Spleen (tissue), 7 donors: ENCODE data around the gene SRGAP1.

Experiments
- CTCF ChIP-seq, 11 experiments: fragments of 200-600 bp in 7 of 11; fragments of 450-650 bp in 4 of 11; sonication (generic) in 4 of 11; IDR thresholded peaks in 8 of 11; conservative IDR thresholded peaks in 3 of 11; 1 replicate in 7 of 11; 2 replicates in 4 of 11; pipeline versions ENCODE4 v1.4.0 to v1.8.0; 2016 to 2021; ENCODE audit warnings: antibody characterized with exemption in 11 of 11, inconsistent platforms in 4 of 11, mild to moderate bottlenecking in 1 of 11
- POLR2A ChIP-seq, 3 donors: fragments of 450-650 bp; IDR thresholded peaks; one replicate each; pipeline ENCODE4 v1.5.1; 2017; ENCODE audit warnings: antibody characterized with exemption in 3 of 3, mild to moderate bottlenecking in 1 of 3
- POLR2AphosphoS5 ChIP-seq, 3 donors: sonication (generic); formaldehyde crosslinking; IDR thresholded peaks; one replicate each; pipeline ENCODE4 v1.5.1; 2017; ENCODE audit warnings: antibody characterized with exemption in 3 of 3
- donor health status: DM: no; HTN: no; CAD: no; lungs with moderate emphysema.
- donor health status: DM: no; HTN: no; CAD: no.
- donor health status: DM: no; HTN: no; CAD: no.

- no peak for TF ChIP-seq POLR2A (IDR thresholded peaks at IDR 0.05)
- TF ChIP-seq CTCF (IDR thresholded peaks at IDR 0.05 in 8 of 11, conservative IDR thresholded peaks at IDR 0.05 in 3 of 11): no peak
- TF ChIP-seq POLR2AphosphoS5 (IDR thresholded peaks at IDR 0.05): no peak
Observed at GRCh38 chr12:63894132-63894531, 49.6 kb downstream of the SRGAP1 start.
